Right lobe of liver (tissue), 6 donors: ENCODE results near the gene DOCK3. TPM values are rescaled to one million over a fixed set of nuclear protein-coding genes. Genes with fewer than 3 reads are reported as not detected.

Experiments
- ATAC-seq, 4 donors: fragments of 200-7000 bp; cut with Tn5 transposase; one replicate each; pipeline ENCODE4 v1.9.1; 2020; ENCODE audit warnings: mild to moderate bottlenecking in 4 of 4, moderate library complexity in 4 of 4
- DNase-seq, 3 donors: peaks; one replicate each; pipeline ENCODE4 v3.0.0-alpha.2; 2020
- H3K27ac ChIP-seq, 3 donors: fragments of 200-600 bp; one replicate each; pipeline ENCODE4 v1.8.0; 2022
- H3K27me3 ChIP-seq, 2 donors: fragments of 200-600 bp; one replicate each; pipeline ENCODE4 v1.8.0; 2022
- H3K36me3 ChIP-seq, 4 donors: fragments of 200-600 bp; sonication (generic) in 1 of 4; one replicate each; pipeline versions ENCODE4 v1.5.1 to v1.8.0; 2017 to 2022; ENCODE audit warnings: control low read depth in 1 of 4
- H3K4me1 ChIP-seq, 4 donors: fragments of 200-600 bp; sonication (generic) in 1 of 4; one replicate each; pipeline versions ENCODE4 v1.5.1 to v1.8.0; 2017 to 2022; ENCODE audit warnings: control low read depth in 1 of 4
- H3K4me3 ChIP-seq, 3 donors: fragments of 200-600 bp; one replicate each; pipeline ENCODE4 v1.8.0; 2022
- H3K9me3 ChIP-seq, 4 donors: fragments of 200-600 bp; sonication (generic) in 1 of 4; one replicate each; pipeline versions ENCODE4 v1.5.1 to v1.8.0; 2017 to 2022; ENCODE audit warnings: control low read depth in 1 of 4
- CTCF ChIP-seq, 4 donors: fragments of 200-600 bp in 3 of 4; fragments of 450-650 bp in 1 of 4; IDR thresholded peaks; one replicate each; pipeline versions ENCODE4 v1.5.1 to v1.8.0; 2016 to 2022; ENCODE audit warnings: antibody characterized with exemption in 4 of 4, mild to moderate bottlenecking in 2 of 4
- POLR2A ChIP-seq: fragments of 450-650 bp; IDR thresholded peaks from one replicate; pipeline ENCODE4 v1.6.1; 2017; ENCODE audit warnings: antibody characterized with exemption, mild to moderate bottlenecking
- WGBS: methylation state at CpG from one replicate; pipeline ENCODE4 v1.1.6; 2018; ENCODE audit warnings: low coverage, low lambda C conversion rate; ENCODE audit not compliant: insufficient coverage; ENCODE audit errors: missing lambda C conversion rate; 5-methylcytosine and 5-hydroxymethylcytosine counted together
- intact Hi-C, 2 donors: fragments of 100-400 bp; cut with DNase I; formaldehyde crosslinking; loops; one replicate each; pipeline versions ENCODE4 v1.11.2 to v1.14.1; 2022
- total RNA-seq, 6 experiments: library from RNA; depleted of rRNA in 2 of 6; stranded (reverse); fragments of >200 nt in 2 of 6; fragmentation: NEBNext Ultra II Directional in 3 of 6; extraction: Animal tissue kit (Norgen Biotek cat#: 25700) in 3 of 6; gene quantifications; one replicate each; pipeline versions ENCODE4 v1.1.0 to v1.2.4, GENCODE V29; 2016 to 2023
- donor health status: DM: no; HTN: yes; CAD: no.
- donor health status: DM: no; HTN: no; CAD: no.
- donor health status: DM: no; HTN: no; CAD: no.
- donor health status: DM: no; HTN: yes; CAD: no.
- donor health status: DM: no; HTN: yes; CAD: no.

Gene DOCK3
- total RNA-seq, 6 experiments from 2014 or later: 0.04 to 0.06 (median 0.06) TPM; not detected in 3

GRCh38 chr3:51282931-51283330 lies 608.2 kb downstream of the DOCK3 start:
- intact Hi-C loops: no loop called here
- no peaks in the 10 kb centered on the region for H3K36me3 ChIP-seq
- H3K4me1 ChIP-seq: no peaks in the 10 kb centered on the region
- no peaks in the 10 kb centered on the region for H3K27me3 ChIP-seq
- no peak for TF ChIP-seq POLR2A
- TF ChIP-seq CTCF (IDR thresholded peaks at IDR 0.05): no peak
- no peaks in the 10 kb centered on the region for H3K9me3 ChIP-seq
- H3K27ac ChIP-seq: no peak overlapping the region
- DNase-seq (no peak), ATAC-seq (no peak)
- H3K4me3 ChIP-seq: no peak overlapping the region
- WGBS: 54% methylated on average over 1 of the region's 1 CpG

GRCh38 chr3:51283421-51283820 lies 608.7 kb downstream of the DOCK3 start:
- H3K36me3 ChIP-seq: no peaks in the 10 kb centered on the region
- no peak for DNase-seq
- intact Hi-C loops: no loop called here

GRCh38 chr3:51295625-51296024 lies 620.9 kb downstream of the DOCK3 start:
- Histone ChIP-seq H3K27me3 (no peaks in the 10 kb centered on the region), H3K27ac (no peak overlapping the region), H3K9me3 (no peaks in the 10 kb centered on the region), H3K4me3 (no peak overlapping the region), H3K4me1 (no peaks in the 10 kb centered on the region), H3K36me3 (no peaks in the 10 kb centered on the region)
- TF ChIP-seq CTCF (IDR thresholded peaks at IDR 0.05) (no peak), POLR2A (no peak)
- intact Hi-C loops: no loop called here
- DNase-seq (no peak), ATAC-seq (no peak)
- WGBS: 42% methylated on average over 2 of the region's 2 CpGs

More at GRCh38 chr3:51283421-51283820, 608.7 kb downstream of the DOCK3 start:
- TF ChIP-seq CTCF (IDR thresholded peaks at IDR 0.05) (no peak), POLR2A (no peak)
- Histone ChIP-seq H3K4me1 (no peaks in the 10 kb centered on the region), H3K9me3 (no peaks in the 10 kb centered on the region), H3K27me3 (no peaks in the 10 kb centered on the region), H3K27ac (no peak overlapping the region), H3K4me3 (no peak overlapping the region)
- no CpG with 5 or more reads among the region's 1 CpG for WGBS
- ATAC-seq: no peak

GRCh38 chr3:51297333-51297732 lies 622.6 kb downstream of the DOCK3 start:
- no peak for DNase-seq
- no peak overlapping the region for H3K27ac ChIP-seq
- intact Hi-C loops: no loop called here
- TF ChIP-seq POLR2A (no peak), CTCF (IDR thresholded peaks at IDR 0.05) (no peak)
- no peaks in the 10 kb centered on the region for H3K4me1 ChIP-seq
- H3K9me3 ChIP-seq: no peaks in the 10 kb centered on the region
- no peak overlapping the region for H3K4me3 ChIP-seq
- ATAC-seq: no peak
- no peaks in the 10 kb centered on the region for H3K27me3 ChIP-seq
- no peaks in the 10 kb centered on the region for H3K36me3 ChIP-seq

- no peaks in the 10 kb centered on the region for H3K4me1 ChIP-seq
- intact Hi-C loops: no loop called here
- no peak for ATAC-seq
- H3K36me3 ChIP-seq: no peaks in the 10 kb centered on the region
- no peaks in the 10 kb centered on the region for H3K9me3 ChIP-seq
- TF ChIP-seq POLR2A (no peak), CTCF (IDR thresholded peaks at IDR 0.05) (no peak)
- H3K4me3 ChIP-seq: no peak overlapping the region
- H3K27ac ChIP-seq: no peak overlapping the region
- no peak for DNase-seq
- no CpG with 5 or more reads among the region's 4 CpGs for WGBS
- no peaks in the 10 kb centered on the region for H3K27me3 ChIP-seq
Measured at GRCh38 chr3:51304230-51304629, 629.5 kb downstream of the DOCK3 start.
